ENCODE data around the gene EPHB4.
A peak's percentile ranks its signal among the peaks of the same experiment; 100 is the strongest.
"Not testable (repeated sequence)": the region's sequence is repeated elsewhere in the genome, so short reads cannot be mapped to it uniquely, and the experiment has no call there.

The EPHB4 gene

DNA sequence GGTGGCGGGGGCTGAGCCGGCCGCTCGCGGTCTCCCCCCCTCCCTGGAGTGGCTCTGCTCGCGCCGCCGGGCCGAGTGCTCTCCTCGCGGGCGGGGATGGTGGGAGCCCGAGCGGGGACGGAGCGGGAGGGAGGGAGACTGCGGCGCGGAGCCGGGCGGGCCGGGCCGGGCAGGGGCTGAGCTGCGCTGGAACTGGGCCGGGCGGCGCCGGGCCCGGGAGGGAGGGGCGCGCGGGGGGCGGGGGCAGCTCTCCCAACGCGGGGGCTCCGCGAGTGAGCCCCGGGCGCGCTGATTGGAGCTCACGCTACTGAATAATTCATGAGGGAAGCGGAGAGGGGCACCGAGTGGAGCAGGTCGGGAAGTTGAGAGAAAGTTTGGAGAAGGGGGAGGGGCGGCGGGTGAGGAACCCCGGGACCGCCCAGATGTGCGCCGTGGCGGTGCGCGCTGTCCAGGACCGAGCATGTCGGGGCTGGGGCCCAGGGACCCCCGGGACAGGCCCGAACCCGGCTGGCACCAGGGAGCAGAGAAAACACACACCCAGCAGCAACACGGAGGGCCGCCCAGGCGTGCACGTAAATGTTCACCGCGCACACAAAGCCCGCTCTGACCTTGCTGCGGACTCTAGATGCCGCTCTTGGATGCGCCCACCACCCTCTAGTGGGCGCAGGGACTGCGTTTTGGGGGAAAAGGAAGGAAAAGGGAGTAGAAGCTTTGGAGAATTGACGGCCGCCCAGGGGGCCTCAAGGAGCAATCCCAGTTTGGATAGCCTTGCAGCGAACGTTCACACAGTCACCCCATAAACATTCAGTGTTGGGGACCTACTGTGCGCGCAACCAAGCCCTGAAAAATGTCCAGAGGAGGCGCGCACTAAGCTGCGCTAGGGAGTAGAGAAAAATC is at the start of gene EPHB4:
Gene EPHB4 (minus strand): TSS at position 194 of the 897 bp plus-strand sequence. CDS start 493 bp downstream, outside the sequence.
- peak; percentile 38 for DNase-seq

DNA sequence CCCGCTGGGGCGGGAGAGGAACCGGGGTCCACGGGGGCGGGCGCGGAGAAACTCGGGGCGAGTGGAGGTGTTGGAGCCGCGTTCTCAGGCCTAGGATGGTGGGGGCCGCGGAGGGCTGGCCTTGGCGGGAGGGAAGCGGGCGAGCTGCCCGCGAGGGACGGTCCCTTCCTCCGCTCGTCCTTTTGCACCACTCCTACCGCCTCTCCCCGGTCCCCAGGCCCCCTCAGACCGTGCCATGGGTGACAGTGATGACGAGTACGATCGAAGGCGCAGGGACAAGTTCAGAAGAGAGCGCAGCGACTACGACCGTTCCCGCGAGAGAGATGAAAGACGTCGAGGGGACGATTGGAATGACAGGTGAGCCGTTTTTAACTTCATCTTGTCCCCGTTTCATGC is 48.0 kb upstream of the EPHB4 start:
- peak; percentile 37 for DNase-seq

DNA sequence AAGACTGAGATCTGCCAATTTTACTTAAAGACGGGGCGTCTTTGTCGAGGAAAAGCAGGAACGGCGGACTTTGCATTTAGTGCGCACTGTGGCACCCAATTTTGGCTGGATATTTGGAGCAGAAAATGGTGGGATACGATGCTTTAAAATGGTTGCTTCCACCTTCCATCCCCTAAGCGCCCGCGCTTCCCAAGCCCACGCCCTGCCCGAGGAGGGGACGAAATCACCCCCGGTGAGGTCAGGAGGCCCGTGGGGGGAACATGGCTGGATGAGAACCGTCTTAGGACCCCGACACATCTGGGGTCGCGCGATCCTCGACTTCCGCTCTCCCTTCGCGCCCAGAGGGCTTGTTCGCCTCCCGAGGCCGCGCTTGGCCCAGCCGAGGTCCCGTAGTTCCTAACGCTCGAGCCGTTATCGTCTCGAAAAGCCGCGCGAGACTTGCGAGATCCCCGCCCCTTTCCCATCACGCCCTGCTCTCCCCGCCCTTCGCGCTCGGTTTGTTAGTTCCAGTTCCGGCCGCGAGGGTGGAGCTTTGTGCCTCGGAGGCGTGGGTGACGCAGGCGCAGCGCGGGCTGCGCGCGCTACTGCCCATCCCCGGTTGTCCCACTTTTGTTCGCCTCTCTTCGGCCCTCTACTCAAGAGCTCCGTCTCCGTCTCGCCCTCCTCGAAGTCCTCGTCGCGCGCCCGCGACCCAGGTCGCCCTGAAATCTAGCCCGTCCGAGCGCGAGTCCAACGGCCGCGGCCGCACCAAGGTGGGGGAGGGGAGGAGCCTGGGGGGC is 47.4 kb upstream of the EPHB4 start, which contains the start of gene SRRT:
Gene SRRT (plus strand): TSS at position 527 of the 779 bp plus-strand sequence. CDS start 488 bp downstream, outside the sequence.
- peak; percentile 98 for DNase-seq

DNA sequence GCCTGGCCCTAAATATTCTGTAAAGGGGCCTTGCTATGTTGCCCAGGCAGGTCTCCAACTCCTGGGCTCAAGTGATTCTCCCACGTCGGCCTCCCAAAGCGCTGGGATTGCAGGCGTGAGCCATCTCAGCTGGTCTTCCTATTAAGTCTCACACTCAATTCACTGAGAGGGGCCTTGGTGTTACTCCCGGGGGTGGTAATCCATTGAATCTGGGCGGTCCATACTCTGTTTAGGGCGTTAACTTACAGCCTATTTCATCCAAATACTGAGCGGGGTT is 46.9 kb upstream of the EPHB4 start:
- DNase-seq = peak; percentile 61

DNA sequence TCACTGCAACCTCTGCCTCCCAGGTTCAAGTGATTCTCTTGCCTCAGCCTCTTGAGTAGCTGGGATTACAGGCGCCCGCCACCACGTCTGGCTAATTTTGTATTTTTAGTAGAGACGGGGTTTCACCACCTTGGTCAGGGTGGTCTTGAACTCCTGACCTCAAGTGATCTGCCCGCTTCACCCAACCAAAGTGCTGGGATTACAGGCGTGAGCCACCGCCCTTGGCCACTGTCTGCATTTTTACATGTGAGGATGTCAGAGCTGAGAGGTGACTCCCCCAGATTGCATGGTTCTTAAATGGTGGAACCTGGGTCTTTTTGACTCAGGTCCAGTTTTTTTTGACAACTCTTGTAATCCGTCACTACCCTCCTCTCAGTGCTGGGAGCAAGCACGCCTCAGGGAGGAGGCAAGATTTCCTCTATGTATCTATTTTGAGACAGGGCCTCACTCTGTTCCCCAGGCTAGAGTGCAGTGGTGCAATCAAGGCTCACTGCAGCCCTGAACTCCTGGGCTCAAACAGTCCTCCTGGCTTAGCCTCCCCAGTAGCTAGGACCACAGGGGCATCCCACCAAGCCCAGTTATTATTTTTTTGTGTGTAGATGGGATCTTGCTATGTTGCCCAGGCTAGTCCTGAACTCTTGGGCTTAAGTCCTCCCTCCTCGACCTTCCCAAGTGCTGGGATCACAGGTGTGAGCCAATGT is 46.4 kb upstream of the EPHB4 start:
- no peak for DNase-seq

DNA sequence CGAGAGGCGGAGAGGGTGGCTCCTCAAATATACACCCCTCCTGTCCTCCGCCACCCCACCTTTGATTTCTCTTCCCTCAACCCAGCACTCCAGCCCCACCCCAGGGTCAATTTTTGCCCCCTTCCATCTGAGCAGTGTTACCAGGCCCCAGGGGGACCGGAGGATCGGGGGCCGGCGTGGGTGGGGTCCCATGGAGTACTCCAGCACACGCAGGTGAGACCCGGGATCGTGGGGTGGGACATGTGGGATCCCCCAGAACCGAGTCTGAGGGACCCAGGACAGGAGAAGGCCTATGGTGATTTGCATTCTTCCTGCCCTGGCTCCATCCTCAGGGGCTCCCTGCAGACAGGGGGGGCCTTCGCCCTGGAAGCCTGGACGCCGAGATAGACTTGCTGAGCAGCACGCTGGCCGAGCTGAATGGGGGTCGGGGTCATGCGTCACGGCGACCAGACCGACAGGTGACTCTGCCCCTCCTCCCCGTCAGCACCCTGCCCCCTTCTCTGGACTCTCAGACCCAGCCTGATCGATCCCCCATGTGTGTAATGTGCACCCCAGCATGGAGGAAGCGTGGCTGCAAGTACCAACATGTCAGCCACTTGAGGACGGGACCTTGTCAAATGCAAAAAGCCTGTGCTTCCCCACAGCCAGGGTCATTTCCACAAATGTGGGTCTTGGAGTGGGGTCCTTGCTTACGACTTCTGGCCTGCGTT is 40.6 kb upstream of the EPHB4 start:
- no peak for DNase-seq

DNA sequence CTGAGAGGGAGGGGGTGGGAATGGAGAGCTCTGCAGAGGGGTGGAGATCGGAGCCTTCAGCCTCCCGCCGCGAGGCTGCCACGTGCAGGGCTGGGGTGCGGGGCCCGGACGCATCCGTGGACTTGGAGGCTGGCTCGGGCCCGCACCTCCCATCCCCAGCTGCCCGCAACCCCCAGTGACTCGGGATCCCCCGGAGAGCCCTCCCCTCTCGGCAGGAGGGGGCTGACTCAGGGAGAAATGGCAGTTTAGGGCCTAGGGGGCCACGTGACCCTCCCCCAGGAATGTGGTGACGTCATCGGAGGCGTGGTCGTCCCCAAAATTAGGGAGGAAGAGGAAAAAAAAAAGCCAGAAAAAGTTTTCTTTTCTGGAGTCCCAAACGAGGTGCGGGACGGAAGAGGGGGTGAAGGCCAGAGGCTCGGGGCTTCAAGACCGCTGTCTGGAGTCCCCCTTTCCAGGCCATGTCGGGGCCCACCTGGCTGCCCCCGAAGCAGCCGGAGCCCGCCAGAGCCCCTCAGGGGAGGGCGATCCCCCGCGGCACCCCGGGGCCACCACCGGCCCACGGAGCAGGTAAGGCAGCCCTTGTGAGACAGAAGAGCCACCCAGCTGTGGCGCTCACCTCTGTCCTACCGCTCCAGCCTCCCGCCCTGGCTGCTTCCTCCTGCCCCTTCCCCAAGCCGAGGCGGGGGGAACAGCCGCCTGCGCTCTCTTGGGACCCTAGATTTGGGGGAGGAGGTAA is 39.9 kb upstream of the EPHB4 start, which contains the start of gene TRIP6:
Gene TRIP6 (plus strand): TSS at position 348 of the 736 bp plus-strand sequence. CDS start 111 bp downstream, at position 459.
- DNase-seq = no peak

DNA sequence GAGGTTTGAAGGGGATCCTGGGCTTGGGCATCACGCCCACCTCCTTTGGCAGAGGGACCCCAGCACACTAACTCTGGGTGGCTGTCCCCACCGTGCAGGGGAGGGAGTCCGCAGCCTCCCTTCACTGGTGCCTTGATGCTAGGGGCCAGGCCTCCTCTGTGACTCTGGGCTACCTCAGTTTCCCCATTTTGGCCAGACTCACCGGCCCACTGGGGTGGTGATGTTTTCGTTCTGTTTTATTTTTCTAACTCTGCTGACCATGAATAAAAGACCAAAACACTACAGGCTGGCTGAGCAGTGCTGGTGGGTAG is 39.4 kb upstream of the EPHB4 start:
- no peak for DNase-seq

DNA sequence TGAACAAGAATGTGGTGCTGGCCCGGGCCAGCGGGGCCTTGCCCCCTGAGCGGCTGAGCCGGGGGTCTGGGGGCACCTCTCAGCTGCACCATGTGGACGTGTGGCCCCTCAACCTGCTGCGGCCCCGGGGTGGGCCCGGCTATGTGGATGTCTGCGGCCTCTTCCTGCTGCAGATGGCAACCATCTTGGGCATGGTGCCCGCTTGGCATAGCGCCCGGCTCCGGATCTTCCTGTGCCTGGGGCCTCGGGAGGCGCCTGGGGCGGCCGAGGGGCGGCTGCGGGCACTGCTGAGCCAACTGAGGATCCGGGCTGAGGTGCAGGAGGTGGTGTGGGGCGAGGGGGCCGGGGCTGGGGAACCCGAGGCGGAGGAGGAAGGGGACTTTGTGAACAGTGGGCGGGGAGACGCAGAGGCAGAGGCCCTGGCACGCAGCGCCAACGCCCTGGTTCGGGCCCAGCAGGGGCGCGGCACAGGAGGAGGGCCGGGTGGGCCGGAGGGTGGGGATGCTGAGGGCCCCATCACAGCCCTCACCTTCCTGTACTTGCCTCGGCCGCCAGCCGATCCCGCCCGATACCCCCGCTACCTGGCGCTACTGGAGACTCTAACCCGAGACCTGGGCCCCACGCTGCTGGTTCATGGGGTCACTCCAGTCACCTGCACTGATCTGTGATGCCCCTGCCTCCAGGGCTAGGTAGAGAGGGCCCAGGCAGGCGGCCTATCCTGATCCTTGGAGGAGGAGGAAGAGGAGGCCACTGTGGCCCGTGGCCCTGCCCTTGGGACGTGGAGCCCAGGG is 38.8 kb upstream of the EPHB4 start:
- no peak for DNase-seq

DNA sequence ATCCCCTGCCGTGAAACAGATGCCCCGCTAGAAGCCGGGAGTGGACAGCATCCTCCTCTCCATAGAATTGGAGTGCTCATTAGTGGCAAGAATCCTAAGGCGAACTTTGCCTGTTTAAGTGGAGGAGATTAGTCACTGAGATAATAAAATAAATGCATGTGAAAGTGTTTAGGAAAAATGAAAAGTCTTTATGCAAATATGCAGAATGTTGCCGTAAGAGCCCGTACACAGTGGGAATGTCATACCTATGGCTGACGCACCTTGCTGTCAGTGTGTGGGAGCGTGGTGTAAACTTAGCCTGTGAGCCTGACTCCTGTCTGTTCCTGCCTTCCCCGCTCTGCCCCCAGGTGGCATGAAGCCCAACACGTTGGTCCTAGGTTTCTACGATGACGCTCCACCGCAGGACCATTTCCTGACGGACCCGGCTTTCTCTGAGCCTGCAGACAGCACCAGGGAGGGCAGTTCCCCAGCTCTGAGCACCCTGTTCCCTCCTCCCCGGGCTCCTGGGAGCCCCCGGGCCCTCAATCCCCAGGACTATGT is 38.1 kb upstream of the EPHB4 start:
- no peak for DNase-seq

DNA sequence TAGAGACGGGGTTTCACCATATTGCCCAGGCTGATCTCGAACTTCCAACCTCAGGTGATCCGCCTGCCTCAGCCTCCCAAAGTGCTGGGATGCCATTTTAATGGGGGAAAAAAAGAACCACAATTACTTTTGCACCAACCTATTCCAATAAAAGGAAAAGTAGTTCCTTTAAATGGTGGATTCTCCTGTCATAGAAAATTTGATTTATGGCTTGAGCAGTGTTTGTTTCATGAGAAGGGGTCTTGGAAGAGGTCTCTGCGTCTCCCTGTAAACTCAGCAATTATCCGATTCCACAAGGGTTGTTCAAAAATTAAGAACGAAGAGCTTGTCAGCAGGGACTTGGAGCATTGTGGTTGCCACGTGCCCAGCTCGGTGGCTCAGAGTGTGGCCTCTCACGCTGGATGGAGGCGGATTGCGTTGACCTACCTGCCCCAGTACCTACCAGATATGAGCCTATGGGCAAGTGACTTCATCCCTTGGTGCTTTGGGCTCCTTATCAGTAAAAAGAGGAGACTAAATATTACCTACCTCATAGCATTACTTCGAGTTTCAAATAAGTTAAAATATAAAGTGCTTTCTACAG is 37.0 kb upstream of the EPHB4 start:
- no peak for DNase-seq

DNA sequence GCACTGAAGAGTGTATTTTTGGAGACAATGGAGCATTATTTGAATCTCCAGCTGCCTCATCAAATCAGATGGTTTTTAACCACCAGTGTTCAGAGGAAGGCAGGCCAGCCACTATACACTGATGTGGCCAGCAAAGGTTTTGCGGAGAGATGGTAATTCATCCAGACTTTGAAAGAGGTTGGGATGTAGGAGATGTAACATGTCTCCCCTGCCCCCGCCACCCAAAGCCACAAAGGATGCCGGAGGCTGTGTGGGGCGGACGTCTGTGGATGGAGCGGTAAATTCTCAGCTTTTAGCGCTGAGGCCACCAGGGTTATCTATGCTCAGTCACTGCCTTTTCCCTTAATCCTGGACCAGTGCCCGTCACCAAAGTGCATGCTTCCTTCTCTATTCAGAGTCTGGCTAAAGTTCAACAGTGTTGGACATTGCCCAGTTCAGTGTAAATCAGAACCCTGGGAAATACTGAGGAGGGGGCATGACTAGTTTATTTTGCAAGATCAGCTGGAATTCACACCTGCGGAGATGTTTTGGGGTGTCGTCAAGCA is 36.2 kb upstream of the EPHB4 start:
- DNase-seq = no peak

DNA sequence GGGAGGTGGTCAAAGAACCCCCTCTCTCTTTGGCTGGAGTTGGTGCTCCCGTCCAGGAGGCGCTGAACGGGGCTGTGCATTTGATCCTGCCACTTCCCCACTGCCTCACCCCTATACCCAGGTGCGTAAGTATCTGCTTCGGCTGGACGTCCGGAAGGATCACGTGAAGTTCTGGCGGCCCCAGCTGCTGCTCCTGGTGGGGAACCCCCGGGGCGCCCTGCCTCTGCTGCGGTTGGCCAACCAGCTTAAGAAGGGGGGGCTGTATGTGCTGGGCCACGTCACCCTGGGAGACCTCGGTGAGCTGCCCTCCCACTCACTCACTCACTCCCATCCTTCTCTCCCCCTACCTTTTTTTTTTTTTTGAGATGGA is 34.3 kb upstream of the EPHB4 start:
- no peak for DNase-seq

DNA sequence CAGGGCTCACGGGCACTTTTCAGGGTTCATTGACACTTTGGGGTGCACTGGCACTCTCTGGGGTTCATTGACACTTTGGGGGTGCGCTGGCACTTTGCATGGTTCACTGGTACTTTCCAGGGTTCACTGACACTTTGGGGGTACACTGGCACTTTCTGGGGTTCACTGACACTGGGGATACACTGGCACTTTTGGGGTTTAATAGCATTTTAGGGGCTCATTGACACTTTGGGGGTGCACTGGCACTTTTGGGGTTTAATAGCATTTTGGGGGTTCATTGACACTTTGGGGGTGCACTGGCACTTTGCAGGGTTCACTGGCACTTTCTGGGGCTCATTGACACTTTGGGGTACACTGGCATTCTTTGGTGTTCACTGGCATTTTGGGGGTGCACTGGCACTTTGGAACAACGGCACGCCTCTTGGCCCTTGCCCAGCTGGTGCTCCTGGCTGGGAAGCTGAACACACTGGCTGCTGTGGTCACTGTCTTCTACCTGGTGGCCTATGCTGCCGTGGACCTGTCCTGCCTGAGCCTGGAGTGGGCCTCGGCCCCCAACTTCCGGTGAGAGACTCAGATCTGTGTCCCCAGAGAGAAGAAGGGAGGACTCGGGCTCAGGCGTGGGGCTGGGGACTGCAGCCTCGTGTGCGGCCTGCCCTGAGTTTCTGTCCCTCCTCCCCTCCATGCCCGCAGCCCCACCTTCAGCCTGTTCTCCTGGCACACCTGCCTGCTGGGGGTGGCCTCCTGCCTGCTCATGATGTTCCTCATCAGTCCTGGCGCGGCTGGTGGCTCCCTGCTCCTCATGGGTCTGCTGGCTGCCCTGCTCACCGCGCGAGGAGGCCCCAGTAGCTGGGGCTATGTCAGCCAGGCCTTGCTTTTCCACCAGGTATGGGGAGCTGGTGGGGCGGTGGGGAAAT is 33.6 kb upstream of the EPHB4 start:
- DNase-seq = no peak

DNA sequence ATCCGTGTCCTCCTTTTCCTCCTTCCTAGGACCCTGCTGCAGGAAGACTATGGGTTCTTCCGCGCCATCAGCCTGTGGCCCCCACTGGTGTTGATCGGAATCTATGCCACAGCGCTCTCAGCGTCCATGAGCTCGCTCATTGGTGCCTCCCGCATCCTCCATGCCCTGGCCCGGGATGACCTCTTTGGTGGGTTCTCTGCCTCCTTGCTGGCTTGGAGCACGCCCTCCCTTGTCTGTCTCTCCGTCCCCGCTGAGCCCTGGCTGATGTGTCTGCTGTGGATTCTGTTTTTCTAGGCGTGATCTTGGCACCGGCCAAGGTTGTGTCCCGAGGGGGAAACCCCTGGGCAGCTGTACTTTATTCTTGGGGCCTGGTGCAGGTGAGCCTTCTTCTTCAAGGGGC is 32.5 kb upstream of the EPHB4 start:
- no peak for DNase-seq

DNA sequence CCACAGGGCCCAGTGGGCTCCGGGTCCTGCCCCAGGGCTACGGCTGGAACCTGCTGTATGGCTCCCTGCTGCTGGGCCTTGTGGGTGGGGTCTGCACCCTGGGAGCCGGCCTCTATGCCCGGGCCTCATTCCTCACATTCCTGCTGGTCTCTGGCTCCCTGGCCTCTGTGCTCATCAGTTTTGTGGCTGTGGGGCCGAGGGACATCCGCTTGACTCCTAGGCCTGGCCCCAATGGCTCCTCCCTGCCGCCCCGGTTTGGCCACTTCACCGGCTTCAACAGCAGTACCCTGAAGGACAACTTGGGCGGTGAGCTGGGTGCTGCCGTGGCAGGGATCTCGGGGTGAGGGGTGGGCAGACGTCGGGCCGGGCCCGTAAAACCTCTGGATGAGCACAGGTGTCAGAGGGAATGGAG is 29.6 kb upstream of the EPHB4 start:
- no peak for DNase-seq

DNA sequence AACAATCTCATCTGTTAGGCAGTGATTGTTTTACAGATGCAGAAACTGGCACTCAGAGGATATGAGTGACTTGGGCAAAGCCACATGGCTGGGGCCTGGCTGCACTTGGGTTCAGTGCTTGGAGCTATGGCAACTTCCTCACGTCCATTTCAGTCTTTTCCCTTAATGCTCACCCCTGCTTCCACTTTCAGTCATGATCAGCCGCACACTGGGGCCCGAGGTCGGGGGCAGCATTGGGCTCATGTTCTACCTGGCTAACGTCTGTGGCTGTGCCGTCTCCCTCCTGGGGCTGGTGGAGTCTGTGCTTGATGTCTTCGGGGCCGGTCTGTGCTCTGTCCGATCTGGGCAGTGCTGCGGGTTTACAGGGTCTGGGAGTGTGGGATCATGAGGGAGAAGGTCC is 28.2 kb upstream of the EPHB4 start:
- DNase-seq = no peak

DNA sequence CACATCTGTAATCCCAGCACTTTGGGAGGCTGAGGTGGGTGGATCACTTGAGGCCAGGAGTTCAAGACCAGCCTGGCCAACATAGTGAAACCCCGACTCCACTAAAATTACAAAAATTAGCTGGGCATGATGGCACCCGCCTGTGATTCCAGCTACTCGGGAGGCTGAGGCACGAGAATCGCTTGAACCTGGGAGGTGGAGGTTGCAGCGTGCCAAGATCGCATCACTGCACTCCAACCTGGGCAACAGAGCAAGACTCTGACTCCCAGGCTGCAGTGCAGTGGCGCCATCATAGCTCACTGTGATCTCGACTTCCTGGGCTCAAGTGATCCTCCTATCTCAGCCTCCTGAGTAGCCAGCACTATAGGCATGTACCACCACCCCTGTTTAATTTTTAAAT is 27.6 kb upstream of the EPHB4 start:
- DNase-seq = not testable (repeated sequence)
